ENCODE data around the gene ARHGEF28.

DNA sequence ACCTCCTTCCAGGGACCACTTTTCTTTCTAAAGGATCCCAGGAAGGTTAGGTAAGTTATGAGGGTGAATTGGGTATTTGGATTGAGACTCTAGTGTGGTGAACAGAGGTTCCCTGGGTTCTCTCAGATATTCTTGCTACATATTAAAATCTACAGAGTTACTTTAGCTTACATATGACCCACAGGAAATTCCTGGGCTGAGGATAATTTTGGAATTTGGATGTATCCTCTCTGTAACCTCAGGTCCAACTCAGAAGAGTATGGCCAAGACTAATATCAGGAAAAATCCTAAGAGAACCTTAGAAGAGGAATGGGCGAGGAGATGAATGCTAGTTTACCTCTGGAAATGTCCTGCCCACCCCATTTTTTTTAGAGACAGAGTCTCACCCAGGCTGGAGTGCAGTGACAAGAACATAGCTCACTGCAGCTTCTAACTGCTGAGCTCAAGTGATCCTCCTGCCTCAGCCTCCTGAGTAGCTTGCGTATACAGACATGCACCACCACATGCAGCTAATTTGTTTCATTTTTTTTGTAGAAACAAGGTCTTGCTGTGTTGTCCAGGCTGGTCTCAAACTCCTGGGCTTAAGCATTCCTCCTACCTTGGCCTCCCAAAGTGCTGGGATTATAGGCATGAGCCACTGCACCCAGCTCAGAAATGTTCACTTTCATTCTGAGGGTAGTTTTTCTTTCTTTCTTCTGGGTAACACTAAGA lies 196.4 kb downstream of the ARHGEF28 start:
- TF ChIP-seq, protein P1, sequence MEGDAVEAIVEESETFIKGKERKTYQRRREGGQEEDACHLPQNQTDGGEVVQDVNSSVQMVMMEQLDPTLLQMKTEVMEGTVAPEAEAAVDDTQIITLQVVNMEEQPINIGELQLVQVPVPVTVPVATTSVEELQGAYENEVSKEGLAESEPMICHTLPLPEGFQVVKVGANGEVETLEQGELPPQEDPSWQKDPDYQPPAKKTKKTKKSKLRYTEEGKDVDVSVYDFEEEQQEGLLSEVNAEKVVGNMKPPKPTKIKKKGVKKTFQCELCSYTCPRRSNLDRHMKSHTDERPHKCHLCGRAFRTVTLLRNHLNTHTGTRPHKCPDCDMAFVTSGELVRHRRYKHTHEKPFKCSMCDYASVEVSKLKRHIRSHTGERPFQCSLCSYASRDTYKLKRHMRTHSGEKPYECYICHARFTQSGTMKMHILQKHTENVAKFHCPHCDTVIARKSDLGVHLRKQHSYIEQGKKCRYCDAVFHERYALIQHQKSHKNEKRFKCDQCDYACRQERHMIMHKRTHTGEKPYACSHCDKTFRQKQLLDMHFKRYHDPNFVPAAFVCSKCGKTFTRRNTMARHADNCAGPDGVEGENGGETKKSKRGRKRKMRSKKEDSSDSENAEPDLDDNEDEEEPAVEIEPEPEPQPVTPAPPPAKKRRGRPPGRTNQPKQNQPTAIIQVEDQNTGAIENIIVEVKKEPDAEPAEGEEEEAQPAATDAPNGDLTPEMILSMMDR (IDR thresholded peaks at IDR 0.05; ENCODE audit: poor library complexity, severe bottlenecking): no peak
- no peak for TF ChIP-seq TAF1 (IDR thresholded peaks at IDR 0.05; ENCODE audit: low read depth)

Measured in neural cell (in vitro differentiated cells).